HG02943 (cell line): ENCODE results near the gene KIF26B.
"Not testable (repeated sequence)": the region's sequence is repeated elsewhere in the genome, so short reads cannot be mapped to it uniquely, and the experiment has no call there.

Source experiments
- ATAC-seq: cut with Tn5 transposase; IDR thresholded peaks from one replicate; pipeline ENCODE4 v1.9.1; 2021; ENCODE audit warnings: mild to moderate bottlenecking, low read depth, moderate library complexity; ENCODE audit not compliant: unreplicated experiment

Gene KIF26B

DNA sequence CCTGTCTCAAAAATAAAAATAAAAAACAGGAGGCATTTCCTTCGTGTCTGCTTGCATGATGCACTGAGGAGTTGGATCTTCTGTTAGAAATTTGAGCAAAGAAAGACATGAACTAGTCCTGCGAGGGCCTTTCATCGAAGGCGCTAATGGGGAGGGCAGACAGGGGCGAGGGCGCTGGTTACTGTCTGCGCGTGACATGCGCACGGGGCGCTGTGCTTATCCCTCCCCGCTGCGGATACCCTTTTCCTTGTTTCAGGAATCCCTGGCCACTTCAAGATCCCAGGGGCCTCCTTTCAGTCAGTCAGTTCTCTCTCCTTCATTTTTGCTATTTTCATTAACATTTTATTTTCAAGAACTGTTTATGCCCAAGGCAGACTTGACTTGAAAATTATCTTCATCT is 545.8 kb downstream of the KIF26B start:
- ATAC-seq, result no peak

GRCh38 chr1:245701631-245702030 is 546.8 kb downstream of the KIF26B start:
- no peak for ATAC-seq

GRCh38 chr1:245702346-245702745 is 547.6 kb downstream of the KIF26B start:
- no peak for ATAC-seq

DNA sequence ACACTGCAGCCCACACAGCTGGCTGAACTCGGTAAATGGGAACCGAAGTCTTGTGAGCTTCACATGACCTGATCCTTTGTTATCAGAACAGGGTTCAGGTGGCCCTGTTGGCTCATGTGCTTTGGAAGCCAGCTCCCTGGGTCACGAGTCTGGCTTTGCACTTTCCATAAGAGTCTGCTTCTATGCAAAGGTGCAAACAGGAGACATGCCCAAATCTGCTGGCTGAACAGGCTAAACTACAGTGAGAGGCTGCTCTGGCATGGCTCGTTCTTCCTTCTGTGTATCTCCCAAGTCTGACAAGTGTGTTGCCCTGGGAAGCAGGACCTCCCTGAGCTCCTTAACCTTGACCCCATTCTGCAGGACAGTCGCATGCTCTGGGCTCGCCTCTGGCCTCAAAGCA is 549.6 kb downstream of the KIF26B start:
- no peak for ATAC-seq

GRCh38 chr1:245704765-245705164 is 550.0 kb downstream of the KIF26B start:
- no peak for ATAC-seq

- ATAC-seq, result no peak
Observed at GRCh38 chr1:245707941-245708340, 553.2 kb downstream of the KIF26B start.

GRCh38 chr1:245710961-245711903 is 556.4 kb downstream of the KIF26B start:
- ATAC-seq, result no peak

DNA sequence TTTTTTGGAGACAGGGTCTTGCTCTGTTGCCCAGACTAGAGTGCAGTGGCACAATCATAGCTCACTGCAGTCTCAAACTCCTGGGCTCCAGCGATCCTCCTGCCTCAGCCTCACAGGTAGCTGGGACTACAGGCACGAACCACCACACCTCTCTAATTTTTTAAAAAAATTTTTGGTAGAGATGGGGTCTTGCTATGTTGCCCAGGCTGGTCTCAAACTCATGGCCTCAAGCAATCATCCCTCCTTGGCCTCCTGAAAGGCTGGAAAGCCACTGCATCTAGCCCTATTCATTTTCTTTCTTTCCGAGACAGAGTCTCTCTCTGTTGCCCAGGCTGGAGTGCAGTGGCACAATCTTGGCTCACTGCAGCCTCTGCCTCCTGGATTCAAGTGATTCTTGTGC is 559.2 kb downstream of the KIF26B start:
- ATAC-seq, result not testable (repeated sequence)

DNA sequence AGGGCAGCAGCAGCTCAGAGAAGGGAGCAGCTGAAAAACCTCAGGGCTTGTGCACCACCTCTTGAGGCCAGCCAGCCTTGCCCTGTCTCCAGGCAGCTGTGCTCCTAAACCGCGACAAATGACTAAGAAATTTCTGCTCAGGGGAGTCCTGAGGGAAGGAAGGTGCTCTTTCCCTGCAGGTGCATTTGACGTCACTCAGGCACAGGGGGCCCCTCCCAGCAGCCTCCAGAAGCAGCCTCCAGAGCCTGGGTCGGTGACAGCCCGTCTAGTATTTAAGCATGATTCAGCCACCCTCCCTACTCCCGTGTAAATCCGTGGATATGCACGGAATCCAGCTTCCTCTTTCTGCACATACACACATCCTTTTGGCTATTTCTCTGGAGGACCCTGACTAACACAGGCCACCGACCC is 560.5 kb downstream of the KIF26B start:
- ATAC-seq, result no peak

DNA sequence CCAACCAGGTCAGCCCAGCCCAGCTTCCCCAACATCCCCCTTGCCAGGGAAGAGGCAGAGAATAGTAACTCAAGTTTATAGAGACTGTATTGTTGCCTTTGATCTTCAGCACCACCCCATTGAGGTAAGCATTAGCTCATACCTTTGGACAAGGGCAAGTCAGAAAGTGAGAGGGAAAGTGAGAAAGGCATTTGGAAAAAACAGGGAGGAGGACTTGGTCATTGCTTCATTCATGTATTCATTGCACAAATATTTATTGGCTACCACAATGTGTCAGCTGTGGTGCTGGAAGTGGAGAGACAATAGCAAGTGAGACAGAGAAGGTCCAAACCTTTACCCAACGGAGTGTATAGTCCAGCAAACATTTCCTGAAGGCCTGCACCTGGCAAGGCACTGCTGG is 561.2 kb downstream of the KIF26B start:
- no peak for ATAC-seq

DNA sequence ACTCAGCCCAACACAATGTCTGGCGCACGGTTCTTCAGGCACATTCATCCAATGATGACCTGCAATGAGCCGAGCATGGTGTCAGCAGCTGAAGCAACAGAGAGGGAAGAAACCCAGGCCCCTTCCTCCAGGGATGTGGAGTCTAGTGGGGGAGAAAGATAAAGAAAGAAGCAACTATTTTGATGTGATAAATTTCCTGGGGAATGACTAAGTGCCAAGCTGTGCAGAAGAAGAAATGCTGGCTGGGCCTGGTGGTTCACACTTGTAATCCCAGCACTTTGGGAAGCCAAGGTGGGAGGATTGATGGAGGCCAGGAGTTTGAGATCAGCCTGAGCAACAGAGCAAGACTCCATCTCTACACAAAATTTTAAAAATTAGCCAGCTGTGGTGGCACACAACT is 561.8 kb downstream of the KIF26B start:
- ATAC-seq, result no peak

GRCh38 chr1:245717611-245718010 is 562.8 kb downstream of the KIF26B start:
- ATAC-seq, result no peak

GRCh38 chr1:245718123-245718522 is 563.3 kb downstream of the KIF26B start:
- no peak for ATAC-seq

- no peak for ATAC-seq
Observed at GRCh38 chr1:245718951-245719350, 564.2 kb downstream of the KIF26B start.

DNA sequence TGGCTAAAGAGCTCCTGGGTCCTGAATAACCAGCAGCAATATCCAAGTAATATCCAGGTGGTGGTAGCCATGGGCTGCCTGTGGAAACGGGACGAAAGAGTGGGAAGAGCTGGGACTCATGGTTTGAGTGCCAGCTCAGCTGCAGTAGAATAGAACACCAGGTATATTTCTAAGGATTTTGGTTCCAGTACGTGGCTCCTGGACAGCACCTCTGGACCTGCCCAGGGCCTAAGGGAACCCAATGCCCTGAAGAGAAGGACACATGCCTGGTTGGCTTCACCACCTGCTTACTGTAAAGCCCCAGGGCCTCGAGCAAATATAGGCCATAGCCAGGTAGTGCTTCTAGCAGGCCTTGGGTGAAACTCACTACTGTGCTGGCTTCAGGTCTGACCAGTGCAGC is 566.7 kb downstream of the KIF26B start:
- no peak for ATAC-seq

- ATAC-seq, result not testable (repeated sequence)
Observed at GRCh38 chr1:245728035-245728434, 573.2 kb downstream of the KIF26B start.

DNA sequence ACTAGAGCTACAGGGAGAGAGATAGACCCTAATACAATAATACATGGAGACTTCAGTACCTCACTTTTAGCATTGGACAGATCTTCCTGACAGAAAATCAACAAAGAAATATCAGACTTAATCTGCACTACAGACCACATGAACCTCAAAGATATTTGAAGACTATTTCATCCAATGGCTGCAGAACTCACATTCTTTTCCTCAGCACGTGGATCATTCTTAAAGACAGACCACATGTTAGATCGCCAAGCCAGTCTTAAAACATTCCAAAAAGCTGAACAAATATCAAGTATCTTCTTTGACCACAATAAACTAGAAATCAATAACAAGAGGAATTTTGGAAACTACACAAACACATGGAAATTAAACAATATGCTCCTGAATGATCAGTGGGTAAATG is 576.0 kb downstream of the KIF26B start:
- no peak for ATAC-seq

- ATAC-seq, result not testable (repeated sequence)
Observed at GRCh38 chr1:245740336-245740735, 585.6 kb downstream of the KIF26B start.

DNA sequence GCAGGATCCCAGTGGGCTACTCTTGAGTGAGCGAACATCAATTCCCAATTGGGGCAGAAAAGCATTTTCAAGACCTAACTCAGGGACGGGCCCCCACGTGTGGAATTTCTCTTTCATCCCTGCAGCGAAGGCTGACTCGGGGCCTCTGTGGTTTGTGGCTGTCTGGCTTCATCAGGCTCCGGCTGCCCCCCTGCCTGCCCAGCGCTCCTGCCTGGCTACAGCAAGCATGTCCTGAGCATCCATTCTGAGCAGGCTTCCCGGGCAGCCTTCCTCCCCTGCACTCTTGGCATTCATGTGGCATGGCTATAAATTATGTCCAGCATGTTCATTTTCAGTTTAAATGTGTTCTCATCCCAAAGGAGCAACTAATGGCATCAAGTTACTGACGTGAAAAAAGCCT is 588.1 kb downstream of the KIF26B start:
- no peak for ATAC-seq

DNA sequence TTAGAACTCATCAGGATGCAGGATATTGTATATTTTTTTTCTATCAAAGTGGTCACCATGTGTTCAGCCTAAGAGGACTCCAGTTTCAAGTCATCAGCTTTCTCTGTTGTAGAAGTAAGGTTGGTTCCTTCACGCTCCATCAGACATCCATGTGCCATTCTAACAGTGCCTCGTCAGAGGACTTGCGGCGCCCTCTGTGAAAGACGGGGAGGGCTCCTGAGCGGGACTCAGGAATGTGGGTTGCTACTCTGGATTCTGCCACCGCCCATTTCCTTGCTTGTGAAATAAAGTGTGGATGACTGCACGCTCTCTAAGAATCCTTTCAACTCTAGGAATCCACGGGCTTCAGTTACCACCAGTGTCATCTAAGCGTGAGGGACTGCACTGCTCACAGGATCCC is 593.5 kb downstream of the KIF26B start:
- no peak for ATAC-seq

- no peak for ATAC-seq
Observed at GRCh38 chr1:245748646-245749045, 593.9 kb downstream of the KIF26B start.

DNA sequence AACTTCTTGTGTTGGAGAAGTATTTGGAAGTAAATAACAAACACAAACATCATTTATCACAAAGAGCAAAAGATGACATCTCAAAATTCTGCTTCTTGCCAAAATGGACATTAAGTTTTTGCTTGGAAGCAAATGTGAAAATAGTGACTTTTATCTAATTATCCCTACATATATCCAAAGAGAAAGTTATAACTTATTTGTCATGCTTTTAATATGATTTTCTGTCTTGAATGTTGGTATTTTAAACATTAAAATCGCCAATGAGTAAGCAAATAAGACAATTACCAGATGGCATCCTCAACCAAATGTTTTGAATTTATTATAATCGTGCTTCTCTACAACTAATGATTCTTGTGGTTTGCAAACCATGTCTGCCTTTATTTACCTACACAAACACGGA is 594.3 kb downstream of the KIF26B start:
- ATAC-seq, result no peak
